Smooth muscle cell (in vitro differentiated cells): ENCODE results near the gene ATP2A2. TPM values are rescaled to one million over a fixed set of nuclear protein-coding genes. Genes with fewer than 3 reads are reported as not detected.

ENCODE experiments used
- DNase-seq: peaks from one replicate; lab custom pipeline; 2025; ENCODE audit not compliant: unreplicated experiment; lab: John Stamatoyannopoulos, UW
- H2AFZ ChIP-seq: fragments of 200-600 bp; sonication (generic); 2 replicates; pipeline ENCODE4 v1.6.0; 2016; ENCODE audit warnings: antibody characterized with exemption, low read depth, mild to moderate bottlenecking
- H3F3A ChIP-seq: fragments of 200-600 bp; sonication (generic); 2 replicates; pipeline ENCODE4 v1.6.0; 2017; ENCODE audit warnings: antibody characterized with exemption, low read depth
- H3K27ac ChIP-seq: fragments of 200-600 bp; sonication (generic); 2 replicates; pipeline ENCODE4 v1.5.1; 2016; ENCODE audit warnings: low read depth, mild to moderate bottlenecking
- H3K27me3 ChIP-seq: fragments of 200-600 bp; sonication (generic); 2 replicates; pipeline ENCODE4 v1.6.1; 2016; ENCODE audit warnings: low read depth, mild to moderate bottlenecking
- H3K36me3 ChIP-seq: fragments of 200-600 bp; sonication (generic); 2 replicates; pipeline ENCODE4 v1.5.1; 2016; ENCODE audit warnings: low read depth
- H3K4me1 ChIP-seq: fragments of 200-600 bp; sonication (generic); 2 replicates; pipeline ENCODE4 v1.5.1; 2016; ENCODE audit warnings: low read depth
- H3K4me2 ChIP-seq: fragments of 200-600 bp; sonication (generic); 2 replicates; pipeline ENCODE4 v1.6.0; 2016; ENCODE audit warnings: mild to moderate bottlenecking
- H3K4me3 ChIP-seq: fragments of 200-600 bp; sonication (generic); 2 replicates; pipeline ENCODE4 v1.5.1; 2016; ENCODE audit warnings: mild to moderate bottlenecking
- H3K79me2 ChIP-seq: fragments of 200-600 bp; sonication (generic); 2 replicates; pipeline ENCODE4 v1.6.0; 2016; ENCODE audit warnings: low read depth, mild to moderate bottlenecking
- H3K9ac ChIP-seq: fragments of 200-600 bp; sonication (generic); 2 replicates; pipeline ENCODE4 v1.6.0; 2016; ENCODE audit warnings: low read depth
- H3K9me3 ChIP-seq: fragments of 200-600 bp; sonication (generic); replicated peaks from 2 replicates; pipeline ENCODE4 v1.5.1; 2016; ENCODE audit warnings: low read depth
- H4K20me1 ChIP-seq: fragments of 200-600 bp; sonication (generic); 2 replicates; pipeline ENCODE4 v1.6.0; 2016; ENCODE audit warnings: low read depth
- WGBS: methylation state at CpG from one replicate; pipeline ENCODE4 v1.1.7; 2016; ENCODE audit warnings: low lambda C conversion rate; 5-methylcytosine and 5-hydroxymethylcytosine counted together
- polyA plus RNA-seq: library from polyadenylated mRNA; unstranded; fragments of >200 nt; fragmentation: Nextera tagmentation; extraction: Ambion mirVana; gene quantifications from 2 replicates; pipeline ENCODE4 v1.2.1, GENCODE V29; 2016
- total RNA-seq: library from RNA; depleted of rRNA; stranded (reverse); fragments of >200 nt; gene quantifications from 2 replicates; pipeline ENCODE4 v1.2.3, GENCODE V29; 2014
- TF ChIP-seq, protein P1 (sequence below): fragments of 200-600 bp; sonication (generic); IDR thresholded peaks from 2 replicates; pipeline ENCODE4 v1.5.1; 2017; ENCODE audit warnings: borderline replicate concordance, mild to moderate bottlenecking, antibody characterized with exemption; ENCODE audit not compliant: insufficient read depth, poor library complexity, severe bottlenecking

The ATP2A2 gene
- total and polyA plus RNA-seq, 2 experiments from 2014 or later, result 47.6 to 104 TPM

DNA sequence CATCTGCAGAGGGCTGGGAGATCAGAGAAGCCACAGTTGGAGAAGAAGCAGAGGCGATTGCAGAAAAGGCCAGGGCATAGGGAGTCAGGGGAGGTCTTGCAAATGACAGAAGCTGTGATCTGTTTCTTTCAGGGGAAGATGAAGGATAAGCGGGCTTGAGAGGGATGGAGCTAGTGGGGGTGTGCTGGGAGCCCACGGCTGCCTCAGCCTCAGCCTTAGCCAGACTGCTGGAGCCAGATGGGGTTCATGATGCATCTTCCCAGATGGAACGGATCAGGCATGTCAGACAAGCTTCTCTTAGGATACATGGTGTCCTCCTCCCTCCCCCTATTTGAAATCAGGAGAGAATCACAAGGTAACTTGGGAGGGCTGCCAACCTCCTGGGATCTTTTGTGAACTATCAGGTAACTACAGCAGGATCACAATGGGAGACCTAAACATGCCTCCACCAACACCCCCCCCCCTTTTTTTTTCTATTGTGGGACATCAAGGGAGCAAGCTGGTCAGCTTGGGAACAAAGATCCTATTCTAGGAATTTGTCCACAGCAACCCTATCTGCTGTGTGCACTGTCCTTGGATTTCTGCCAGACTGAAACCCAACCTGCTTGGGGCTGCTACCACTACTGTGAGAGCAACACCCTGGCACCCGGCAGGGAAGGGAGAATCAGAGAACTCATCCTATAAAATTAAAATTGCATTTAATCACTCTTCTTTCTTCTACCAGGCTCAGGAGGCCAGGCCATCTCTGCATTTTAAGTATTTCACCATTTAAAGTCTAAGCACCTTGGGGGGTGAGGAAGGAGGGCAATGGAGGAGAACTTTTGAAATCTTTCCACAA, 10.7 kb upstream of the ATP2A2 start:
- Histone ChIP-seq H3F3A (no peaks in the 10 kb centered on the region), H3K79me2 (no peaks in the 10 kb centered on the region), H3K4me2 (peak overlapping the region; percentile 72), H3K4me1 (peaks cover 30% of the 10 kb centered on the region), H3K4me3 (no peak overlapping the region), H3K9ac (no peak overlapping the region), H4K20me1 (no peaks in the 10 kb centered on the region), H3K27me3 (no peaks in the 10 kb centered on the region), H2AFZ (no peak overlapping the region), H3K36me3 (no peaks in the 10 kb centered on the region), H3K27ac (peak overlapping the region; percentile 18), H3K9me3 (no peaks in the 10 kb centered on the region)
- TF ChIP-seq, protein P1, sequence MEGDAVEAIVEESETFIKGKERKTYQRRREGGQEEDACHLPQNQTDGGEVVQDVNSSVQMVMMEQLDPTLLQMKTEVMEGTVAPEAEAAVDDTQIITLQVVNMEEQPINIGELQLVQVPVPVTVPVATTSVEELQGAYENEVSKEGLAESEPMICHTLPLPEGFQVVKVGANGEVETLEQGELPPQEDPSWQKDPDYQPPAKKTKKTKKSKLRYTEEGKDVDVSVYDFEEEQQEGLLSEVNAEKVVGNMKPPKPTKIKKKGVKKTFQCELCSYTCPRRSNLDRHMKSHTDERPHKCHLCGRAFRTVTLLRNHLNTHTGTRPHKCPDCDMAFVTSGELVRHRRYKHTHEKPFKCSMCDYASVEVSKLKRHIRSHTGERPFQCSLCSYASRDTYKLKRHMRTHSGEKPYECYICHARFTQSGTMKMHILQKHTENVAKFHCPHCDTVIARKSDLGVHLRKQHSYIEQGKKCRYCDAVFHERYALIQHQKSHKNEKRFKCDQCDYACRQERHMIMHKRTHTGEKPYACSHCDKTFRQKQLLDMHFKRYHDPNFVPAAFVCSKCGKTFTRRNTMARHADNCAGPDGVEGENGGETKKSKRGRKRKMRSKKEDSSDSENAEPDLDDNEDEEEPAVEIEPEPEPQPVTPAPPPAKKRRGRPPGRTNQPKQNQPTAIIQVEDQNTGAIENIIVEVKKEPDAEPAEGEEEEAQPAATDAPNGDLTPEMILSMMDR, result no peak
- no peak for DNase-seq
- WGBS, result 47% methylated on average over 5 of the region's 5 CpGs

DNA sequence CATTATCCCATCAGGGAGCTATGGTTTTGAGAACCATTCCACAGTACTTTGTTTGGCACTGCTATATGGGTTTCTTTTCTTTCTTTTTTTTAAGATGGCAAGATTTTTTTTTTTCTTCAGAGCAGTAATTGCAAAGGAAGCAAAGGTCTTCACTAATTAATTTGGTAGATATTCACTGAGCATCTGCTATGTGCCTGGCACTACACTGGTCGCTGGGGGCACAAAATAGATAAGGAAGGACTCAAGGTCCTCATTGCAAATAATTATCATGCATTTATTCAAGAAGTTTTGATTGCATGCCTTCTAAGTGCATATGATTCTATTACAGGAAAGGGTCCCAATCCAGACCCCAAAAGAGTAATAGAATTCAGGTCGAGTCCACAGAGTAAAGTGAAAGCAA, 10.0 kb upstream of the ATP2A2 start:
- Histone ChIP-seq H3F3A (no peaks in the 10 kb centered on the region), H3K9ac (no peak overlapping the region), H3K27me3 (no peaks in the 10 kb centered on the region), H3K27ac (no peak overlapping the region), H2AFZ (no peak overlapping the region), H3K79me2 (no peaks in the 10 kb centered on the region), H3K4me1 (peaks cover 30% of the 10 kb centered on the region), H3K36me3 (no peaks in the 10 kb centered on the region), H3K9me3 (no peaks in the 10 kb centered on the region), H4K20me1 (no peaks in the 10 kb centered on the region), H3K4me2 (peak overlapping the region; percentile 72), H3K4me3 (no peak overlapping the region)
- TF ChIP-seq, protein P1, result no peak
- no peak for DNase-seq
- WGBS, result 92% methylated on average over 2 of the region's 2 CpGs

DNA sequence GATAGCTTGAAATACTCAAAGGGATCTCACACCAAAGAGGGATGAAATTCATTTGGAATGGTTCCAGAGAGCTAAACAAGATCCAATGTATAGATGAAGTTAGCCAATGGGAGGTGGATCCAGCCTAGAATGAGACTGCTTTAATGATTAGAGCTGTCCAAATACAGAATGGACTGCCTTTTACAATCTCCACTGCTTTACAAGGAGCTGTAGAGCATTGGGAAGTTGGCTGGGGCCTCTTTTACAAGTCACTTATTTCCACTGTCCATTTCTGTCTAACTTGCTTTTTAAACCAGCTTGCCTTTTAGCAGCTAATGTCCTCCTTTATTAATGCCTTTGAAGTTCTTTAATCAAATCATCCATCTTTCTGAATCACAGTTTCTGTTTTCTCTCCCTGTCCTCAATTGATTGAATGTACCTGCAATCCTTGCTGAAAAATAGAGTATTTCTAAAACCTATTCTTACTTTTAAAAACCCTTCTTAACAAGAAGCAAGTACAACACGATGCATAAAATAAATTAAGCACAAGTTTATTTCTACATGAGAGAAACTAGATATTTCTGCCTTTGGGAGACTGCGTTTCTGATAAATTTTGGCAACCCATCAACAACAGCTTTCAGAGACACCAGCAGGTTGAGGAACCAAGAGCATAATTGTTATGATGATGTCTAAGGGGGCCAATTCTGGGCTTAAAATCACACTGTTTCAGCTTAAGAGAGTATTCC, 3.4 kb upstream of the ATP2A2 start:
- 94% methylated on average over 2 of the region's 2 CpGs for WGBS
- peaks cover 12% of the 10 kb centered on the region for H4K20me1 ChIP-seq
- peaks cover 16% of the 10 kb centered on the region for H3K4me1 ChIP-seq
- no peaks in the 10 kb centered on the region for H3K36me3 ChIP-seq
- peaks cover 10% of the 10 kb centered on the region for H3K79me2 ChIP-seq
- H3K9ac ChIP-seq, result no peak overlapping the region
- no peak overlapping the region for H3K4me2 ChIP-seq
- TF ChIP-seq, protein P1, result no peak
- no peak overlapping the region for H3K27ac ChIP-seq
- no peak overlapping the region for H2AFZ ChIP-seq
- H3K27me3 ChIP-seq, result no peaks in the 10 kb centered on the region
- DNase-seq, result no peak
- H3K4me3 ChIP-seq, result no peak overlapping the region
- H3K9me3 ChIP-seq, result no peaks in the 10 kb centered on the region
- no peaks in the 10 kb centered on the region for H3F3A ChIP-seq
